Measurements from ENCODE around the gene MAP3K3. TPM values are rescaled to one million over a fixed set of nuclear protein-coding genes. Genes with fewer than 3 reads are reported as not detected.

The MAP3K3 gene
- total RNA-seq, 2 donors from 2014 or later, result 13.4 to 15.5 TPM

DNA sequence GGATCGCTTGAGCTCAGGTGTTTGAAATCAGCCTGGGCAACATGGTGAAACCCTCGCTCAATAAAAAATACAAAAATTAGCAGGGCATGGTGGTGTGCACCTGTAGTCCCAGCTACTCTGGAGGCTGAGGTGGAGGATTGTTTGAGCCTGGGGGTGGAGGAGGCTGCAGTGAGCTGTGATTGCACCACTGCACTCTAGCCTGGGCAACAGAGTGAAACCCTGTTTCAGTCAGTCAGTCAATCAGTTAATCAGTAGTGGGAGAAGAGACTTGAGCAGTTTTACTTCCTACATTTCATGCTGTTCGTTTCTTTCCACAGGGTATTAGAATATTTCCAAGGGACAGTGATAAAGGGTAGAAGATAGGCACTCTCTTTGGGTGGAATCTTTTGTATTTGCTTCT, 8.8 kb downstream of the MAP3K3 start:
- intact Hi-C loops (cut with DNase I), result no loop called here

DNA sequence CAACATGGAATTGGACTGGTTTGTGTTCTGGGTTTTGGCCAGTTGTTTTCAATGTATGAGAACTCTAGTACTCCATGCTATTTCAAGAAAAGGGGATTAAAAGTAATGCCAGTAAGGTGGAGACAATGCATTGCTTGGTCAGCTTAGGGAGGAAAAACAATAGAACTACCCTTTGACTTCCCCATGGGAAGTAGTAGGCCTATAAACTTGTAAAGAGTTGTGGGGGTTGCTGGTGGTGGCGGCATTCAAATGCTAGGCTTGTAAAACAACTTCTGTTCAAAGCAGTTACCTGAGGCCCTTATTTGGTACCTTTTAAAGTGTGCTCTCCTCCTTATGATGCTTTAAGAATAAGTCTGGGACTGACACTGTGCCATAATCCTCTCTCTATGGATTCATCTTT, 9.4 kb downstream of the MAP3K3 start:
- Histone ChIP-seq H3K27me3 (no peaks in the 10 kb centered on the region), H3K9ac (ENCODE audit: low read depth in 2 of 2, low read length in 2 of 2) (no peak overlapping the region), H3K4me1 (no peaks in the 10 kb centered on the region), H3K27ac (no peak overlapping the region), H3K9me3 (no peaks in the 10 kb centered on the region), H3K36me3 (peaks cover 9% of the 10 kb centered on the region), H3K4me3 (no peak overlapping the region)
- DNase-seq, result no peak
- TF ChIP-seq, protein P1, sequence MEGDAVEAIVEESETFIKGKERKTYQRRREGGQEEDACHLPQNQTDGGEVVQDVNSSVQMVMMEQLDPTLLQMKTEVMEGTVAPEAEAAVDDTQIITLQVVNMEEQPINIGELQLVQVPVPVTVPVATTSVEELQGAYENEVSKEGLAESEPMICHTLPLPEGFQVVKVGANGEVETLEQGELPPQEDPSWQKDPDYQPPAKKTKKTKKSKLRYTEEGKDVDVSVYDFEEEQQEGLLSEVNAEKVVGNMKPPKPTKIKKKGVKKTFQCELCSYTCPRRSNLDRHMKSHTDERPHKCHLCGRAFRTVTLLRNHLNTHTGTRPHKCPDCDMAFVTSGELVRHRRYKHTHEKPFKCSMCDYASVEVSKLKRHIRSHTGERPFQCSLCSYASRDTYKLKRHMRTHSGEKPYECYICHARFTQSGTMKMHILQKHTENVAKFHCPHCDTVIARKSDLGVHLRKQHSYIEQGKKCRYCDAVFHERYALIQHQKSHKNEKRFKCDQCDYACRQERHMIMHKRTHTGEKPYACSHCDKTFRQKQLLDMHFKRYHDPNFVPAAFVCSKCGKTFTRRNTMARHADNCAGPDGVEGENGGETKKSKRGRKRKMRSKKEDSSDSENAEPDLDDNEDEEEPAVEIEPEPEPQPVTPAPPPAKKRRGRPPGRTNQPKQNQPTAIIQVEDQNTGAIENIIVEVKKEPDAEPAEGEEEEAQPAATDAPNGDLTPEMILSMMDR (IDR thresholded peaks at IDR 0.05), result no peak
- intact Hi-C loops (cut with DNase I), result no loop called here

More for the DNA sequence above, 8.8 kb downstream of the MAP3K3 start:
- Histone ChIP-seq H3K27ac (no peak overlapping the region), H3K4me1 (no peaks in the 10 kb centered on the region), H3K27me3 (no peaks in the 10 kb centered on the region), H3K9me3 (no peaks in the 10 kb centered on the region), H3K36me3 (peaks cover 9% of the 10 kb centered on the region), H3K4me3 (no peak overlapping the region), H3K9ac (ENCODE audit: low read depth in 2 of 2, low read length in 2 of 2) (no peak overlapping the region)
- TF ChIP-seq, protein P1 (IDR thresholded peaks at IDR 0.05), result no peak
- no peak for DNase-seq

DNA sequence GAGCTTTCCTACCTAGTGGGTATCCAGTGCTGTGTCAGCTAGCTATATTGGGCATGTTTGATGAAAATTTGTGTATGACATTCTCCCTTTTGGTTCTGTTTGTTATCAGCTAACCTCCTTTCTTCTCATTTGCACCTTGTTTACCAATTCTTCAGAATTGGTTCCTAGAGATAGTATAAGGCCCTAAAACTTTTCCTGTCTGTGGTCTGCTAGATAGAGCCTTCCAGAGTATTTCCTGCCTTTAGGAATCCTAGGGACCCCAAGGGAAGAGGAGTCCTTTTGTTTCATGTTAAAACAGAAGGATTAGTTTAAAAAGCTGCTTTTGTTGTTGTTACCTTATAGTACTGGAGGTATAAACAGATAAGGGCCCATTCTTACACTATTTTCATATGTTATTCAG, 11.5 kb downstream of the MAP3K3 start:
- intact Hi-C loops (cut with DNase I), result no loop called here
- Histone ChIP-seq H3K9me3 (no peaks in the 10 kb centered on the region), H3K36me3 (peaks cover 9% of the 10 kb centered on the region), H3K4me1 (no peaks in the 10 kb centered on the region), H3K4me3 (no peak overlapping the region), H3K27me3 (no peaks in the 10 kb centered on the region), H3K9ac (ENCODE audit: low read depth in 2 of 2, low read length in 2 of 2) (no peak overlapping the region), H3K27ac (no peak overlapping the region)
- DNase-seq, result no peak
- TF ChIP-seq, protein P1 (IDR thresholded peaks at IDR 0.05), result no peak

DNA sequence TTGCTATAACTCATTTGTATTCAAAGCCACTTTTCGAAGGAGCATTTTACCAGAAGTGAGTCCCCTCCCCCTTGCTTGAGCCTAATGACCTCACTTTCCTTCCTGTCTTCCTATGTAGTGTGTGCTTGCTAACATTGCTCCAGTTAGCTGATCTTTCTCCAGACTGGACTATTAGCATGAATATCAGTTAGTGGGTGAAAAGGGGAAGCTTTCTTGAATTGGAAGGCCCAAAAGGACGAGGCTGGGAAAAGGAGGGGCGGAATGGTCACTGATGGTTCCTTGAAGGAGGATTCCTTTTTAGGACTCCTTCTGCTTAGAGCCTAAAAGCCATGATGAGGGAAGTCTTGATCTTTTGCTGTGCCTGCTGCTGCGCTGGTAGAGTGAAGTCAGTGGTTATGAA, 11.9 kb downstream of the MAP3K3 start:
- Histone ChIP-seq H3K4me3 (no peak overlapping the region), H3K4me1 (no peaks in the 10 kb centered on the region), H3K27ac (no peak overlapping the region), H3K9me3 (no peaks in the 10 kb centered on the region), H3K36me3 (peaks cover 9% of the 10 kb centered on the region), H3K9ac (ENCODE audit: low read depth in 2 of 2, low read length in 2 of 2) (no peak overlapping the region), H3K27me3 (no peaks in the 10 kb centered on the region)
- intact Hi-C loops (cut with DNase I), result no loop called here
- TF ChIP-seq, protein P1 (IDR thresholded peaks at IDR 0.05), result no peak
- no peak for DNase-seq

DNA sequence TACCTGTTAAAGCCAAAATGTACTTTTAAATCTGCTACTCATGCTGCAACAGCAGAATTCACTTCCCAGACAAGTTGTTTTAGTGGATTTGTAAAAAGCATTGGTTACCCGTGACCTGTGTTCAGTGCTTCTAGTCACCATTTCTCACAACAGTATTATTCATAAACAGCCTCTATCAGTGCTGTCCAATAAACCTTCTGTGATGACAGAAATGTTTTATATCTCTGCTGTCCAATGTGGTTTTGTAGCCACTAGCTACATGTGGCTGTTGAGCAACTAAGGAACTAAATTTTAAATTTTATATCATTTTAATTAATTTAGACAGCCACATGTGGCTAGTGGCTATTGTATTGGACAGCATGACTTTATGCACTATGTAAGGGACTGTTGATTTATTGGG, 12.6 kb downstream of the MAP3K3 start:
- no peak overlapping the region for H3K9ac ChIP-seq (ENCODE audit: low read depth in 2 of 2, low read length in 2 of 2)
- no peak overlapping the region for H3K4me3 ChIP-seq
- TF ChIP-seq, protein P1 (IDR thresholded peaks at IDR 0.05), result no peak
- intact Hi-C loops (cut with DNase I), result no loop called here
- no peaks in the 10 kb centered on the region for H3K4me1 ChIP-seq
- peaks cover 9% of the 10 kb centered on the region for H3K36me3 ChIP-seq
- H3K27ac ChIP-seq, result no peak overlapping the region
- DNase-seq, result no peak
- H3K27me3 ChIP-seq, result no peaks in the 10 kb centered on the region
- H3K9me3 ChIP-seq, result no peaks in the 10 kb centered on the region

DNA sequence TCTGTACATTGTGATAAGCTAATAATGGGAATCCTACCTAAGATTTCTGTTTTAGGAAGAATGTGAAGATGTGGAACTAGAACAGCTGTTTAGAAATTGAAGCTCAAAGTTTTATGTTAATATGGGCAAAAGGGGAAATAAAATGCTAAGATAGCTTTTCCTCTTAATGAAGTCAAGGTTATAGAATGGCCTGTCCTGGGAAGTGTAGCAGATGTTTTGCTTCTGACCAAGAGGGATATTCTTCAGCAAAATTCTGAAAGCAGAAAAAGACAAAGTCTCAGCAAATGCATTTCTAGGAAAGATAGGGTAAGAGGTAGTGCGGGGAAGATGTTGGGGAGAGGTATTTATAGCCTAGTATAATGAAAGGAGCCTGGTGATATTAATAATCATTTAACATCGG, 13.1 kb downstream of the MAP3K3 start:
- Histone ChIP-seq H3K4me1 (no peaks in the 10 kb centered on the region), H3K27ac (no peak overlapping the region), H3K27me3 (no peaks in the 10 kb centered on the region), H3K9ac (ENCODE audit: low read depth in 2 of 2, low read length in 2 of 2) (no peak overlapping the region), H3K36me3 (peaks cover 9% of the 10 kb centered on the region), H3K4me3 (no peak overlapping the region), H3K9me3 (no peaks in the 10 kb centered on the region)
- intact Hi-C loops (cut with DNase I), result no loop called here
- no peak for DNase-seq
- TF ChIP-seq, protein P1 (IDR thresholded peaks at IDR 0.05), result no peak

Measured in colonic mucosa (tissue), 4 donors.